ENCODE data around the gene SEPTIN2.
A peak's percentile ranks its signal among the peaks of the same experiment; 100 is the strongest.
"Not testable (repeated sequence)": the region's sequence is repeated elsewhere in the genome, so short reads cannot be mapped to it uniquely, and the experiment has no call there.

The SEPTIN2 gene

DNA sequence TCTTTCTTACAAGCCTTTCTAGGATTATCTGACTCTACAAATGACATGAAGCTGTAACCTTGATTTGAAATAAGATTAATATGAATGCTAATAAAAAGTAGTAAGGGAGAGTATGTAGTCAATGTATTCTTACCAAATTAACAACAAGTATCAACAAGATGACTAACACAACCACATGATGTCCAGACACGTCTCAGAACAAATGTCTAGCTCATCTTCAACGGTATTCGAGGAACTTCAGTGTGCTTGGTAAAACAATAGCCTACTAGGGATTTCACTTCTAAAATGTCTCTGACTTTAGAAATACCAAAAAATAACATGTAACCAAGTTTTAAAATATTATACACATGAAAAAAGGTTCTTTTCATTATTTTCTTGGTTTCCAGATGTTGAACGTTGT is 3.6 kb upstream of the SEPTIN2 start:
- TF ChIP-seq, protein P1, sequence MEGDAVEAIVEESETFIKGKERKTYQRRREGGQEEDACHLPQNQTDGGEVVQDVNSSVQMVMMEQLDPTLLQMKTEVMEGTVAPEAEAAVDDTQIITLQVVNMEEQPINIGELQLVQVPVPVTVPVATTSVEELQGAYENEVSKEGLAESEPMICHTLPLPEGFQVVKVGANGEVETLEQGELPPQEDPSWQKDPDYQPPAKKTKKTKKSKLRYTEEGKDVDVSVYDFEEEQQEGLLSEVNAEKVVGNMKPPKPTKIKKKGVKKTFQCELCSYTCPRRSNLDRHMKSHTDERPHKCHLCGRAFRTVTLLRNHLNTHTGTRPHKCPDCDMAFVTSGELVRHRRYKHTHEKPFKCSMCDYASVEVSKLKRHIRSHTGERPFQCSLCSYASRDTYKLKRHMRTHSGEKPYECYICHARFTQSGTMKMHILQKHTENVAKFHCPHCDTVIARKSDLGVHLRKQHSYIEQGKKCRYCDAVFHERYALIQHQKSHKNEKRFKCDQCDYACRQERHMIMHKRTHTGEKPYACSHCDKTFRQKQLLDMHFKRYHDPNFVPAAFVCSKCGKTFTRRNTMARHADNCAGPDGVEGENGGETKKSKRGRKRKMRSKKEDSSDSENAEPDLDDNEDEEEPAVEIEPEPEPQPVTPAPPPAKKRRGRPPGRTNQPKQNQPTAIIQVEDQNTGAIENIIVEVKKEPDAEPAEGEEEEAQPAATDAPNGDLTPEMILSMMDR (IDR thresholded peaks at IDR 0.05; ENCODE audit: borderline replicate concordance, control extremely low read depth, extremely low read depth, insufficient read depth, missing control alignments), result no peak
- no peak for DNase-seq (ENCODE audit: low spot score)
- in situ Hi-C loops (cut with MboI; ENCODE audit: low sequenced_read_pairs, unreplicated experiment), result no loop called here

DNA sequence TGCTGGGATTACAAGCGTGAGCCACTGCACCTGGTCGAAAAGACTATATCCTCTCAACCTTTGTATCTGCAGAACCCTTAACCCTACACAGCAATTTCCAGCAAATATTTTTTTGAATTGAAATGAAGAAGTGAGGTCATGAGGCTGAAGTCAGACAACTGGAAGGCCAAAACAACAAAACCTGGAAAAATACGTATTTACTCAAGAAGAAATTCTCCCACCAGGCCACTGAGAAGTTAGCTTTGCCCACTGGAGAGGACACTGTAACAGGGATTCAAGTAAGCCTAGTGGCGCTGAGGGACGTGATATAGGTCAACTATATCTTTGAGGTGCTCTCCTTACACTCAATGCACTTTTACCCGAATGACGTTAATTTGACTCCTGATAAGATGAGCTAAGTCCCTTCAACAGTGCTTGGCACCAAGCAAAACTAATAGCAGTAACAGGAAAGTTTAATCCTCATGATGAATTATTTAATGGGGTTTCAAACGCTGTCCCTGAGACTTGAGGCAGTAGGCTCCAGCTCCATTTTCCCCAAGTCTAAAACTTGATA is 2.1 kb upstream of the SEPTIN2 start:
- in situ Hi-C loops (cut with MboI; ENCODE audit: low sequenced_read_pairs, unreplicated experiment), result no loop called here
- DNase-seq (ENCODE audit: low spot score), result no peak
- TF ChIP-seq, protein P1 (IDR thresholded peaks at IDR 0.05; ENCODE audit: borderline replicate concordance, control extremely low read depth, extremely low read depth, insufficient read depth, missing control alignments), result no peak

DNA sequence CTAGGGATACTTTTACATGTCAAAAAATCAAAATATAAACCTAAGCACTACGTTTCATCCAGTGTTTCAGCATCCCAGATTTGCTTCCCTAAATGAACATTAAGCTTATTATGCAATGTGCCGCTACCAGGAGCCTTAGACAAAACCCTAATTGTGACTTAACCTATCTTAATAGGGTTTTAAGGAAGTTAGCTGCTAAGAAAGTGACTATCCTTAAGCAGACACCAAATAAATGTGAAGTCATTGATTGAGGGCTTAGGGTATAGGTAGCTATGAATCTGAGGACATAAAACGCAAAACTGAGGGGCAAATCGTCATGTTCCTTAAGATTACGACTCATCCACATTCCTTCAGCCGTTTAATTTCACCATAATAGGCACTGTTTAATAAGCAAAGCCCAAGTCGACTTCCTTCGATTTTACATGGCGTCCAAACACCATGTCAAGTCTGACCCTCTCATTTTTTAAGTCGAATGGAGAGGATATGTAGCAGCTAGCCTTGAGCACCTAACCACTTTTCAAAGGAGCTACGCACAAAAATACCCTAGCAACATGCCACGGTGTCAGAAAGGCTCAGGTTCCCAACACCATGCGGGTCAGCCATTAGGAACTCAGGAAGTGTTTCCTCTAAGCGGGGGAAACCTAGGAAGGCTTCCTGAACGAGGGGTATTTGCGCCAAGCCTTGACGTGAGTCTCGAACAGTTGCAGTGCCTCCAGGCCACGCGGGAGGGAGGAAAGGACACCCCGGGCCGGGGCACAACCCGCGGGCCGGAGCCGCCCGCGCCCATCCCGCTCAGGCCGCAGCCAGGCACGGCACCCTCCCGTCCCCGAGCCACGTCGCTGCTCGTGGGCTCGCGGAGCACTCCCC is 1.3 kb upstream of the SEPTIN2 start:
- TF ChIP-seq, protein P1 (IDR thresholded peaks at IDR 0.05; ENCODE audit: borderline replicate concordance, control extremely low read depth, extremely low read depth, insufficient read depth, missing control alignments), result no peak
- in situ Hi-C loops (cut with MboI; ENCODE audit: low sequenced_read_pairs, unreplicated experiment), result no loop called here
- DNase-seq (ENCODE audit: low spot score), result no peak

DNA sequence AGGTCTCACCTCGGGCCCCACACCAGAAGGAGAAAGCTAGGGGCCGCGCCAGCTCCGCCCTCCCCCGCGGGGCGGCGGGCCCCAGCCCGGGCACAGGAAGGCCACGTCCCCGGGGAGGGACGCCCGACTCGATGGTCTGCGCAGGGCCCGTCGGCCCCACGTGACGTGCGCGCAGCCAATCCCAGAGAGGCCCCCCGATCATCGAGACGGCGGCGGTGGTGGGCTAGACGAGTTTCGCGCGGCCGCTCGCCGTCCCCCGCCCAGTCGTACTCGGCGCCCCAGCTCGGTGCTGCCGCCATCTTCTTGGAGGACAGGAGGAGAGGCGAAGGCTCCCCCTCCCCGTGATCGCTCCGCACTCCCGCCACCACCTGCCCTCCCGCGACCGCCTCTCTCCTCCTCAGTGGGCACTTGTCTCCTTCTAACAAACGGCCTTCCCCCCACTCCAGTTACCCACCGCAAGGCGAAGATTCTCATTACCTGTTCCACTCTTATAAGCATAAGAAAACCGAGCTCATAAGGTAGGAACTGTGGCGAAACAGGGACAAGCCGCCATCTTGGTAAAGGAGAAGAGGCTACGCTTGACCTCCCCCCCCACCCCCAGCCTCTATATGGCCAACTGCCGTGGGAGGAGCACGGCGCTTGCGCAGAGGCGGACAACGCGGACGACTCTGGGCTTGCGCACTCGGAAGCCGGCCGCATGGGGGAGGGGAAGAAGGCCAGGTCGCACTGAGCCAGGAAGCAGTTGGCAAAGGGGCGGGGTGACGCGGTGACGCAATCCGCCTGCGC is 439 bp upstream of the SEPTIN2 start, which contains the start of gene HDLBP:
HDLBP (minus strand) TSS at position 580 of the 786 bp plus-strand sequence. CDS start 48,803 bp downstream, outside the sequence.
- TF ChIP-seq, protein P1 (IDR thresholded peaks at IDR 0.05; ENCODE audit: borderline replicate concordance, control extremely low read depth, extremely low read depth, insufficient read depth, missing control alignments), result peak; percentile 71
- peak; percentile 99 for DNase-seq (ENCODE audit: low spot score)
- in situ Hi-C loops (cut with MboI; ENCODE audit: low sequenced_read_pairs, unreplicated experiment), result no loop called here

DNA sequence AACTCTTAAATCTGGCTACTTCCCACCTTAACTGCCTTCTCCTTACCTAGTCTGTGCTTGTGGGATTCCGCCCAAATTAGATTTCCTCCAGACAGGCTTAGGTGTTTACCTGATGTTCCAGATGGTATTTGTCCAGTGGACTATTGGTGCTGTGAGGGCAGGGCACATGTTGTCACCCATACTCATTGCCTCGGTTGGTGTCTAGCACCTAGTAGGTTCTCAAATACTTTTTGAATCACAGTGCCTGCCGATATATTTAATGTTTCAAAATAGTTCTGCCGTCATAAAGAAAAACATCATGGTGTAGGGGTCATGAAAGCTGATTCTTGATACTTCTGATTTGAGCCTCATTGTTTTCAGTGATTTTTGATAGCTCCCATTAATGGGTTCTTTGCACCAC is 1.1 kb downstream of the SEPTIN2 start:
- in situ Hi-C loops (cut with MboI; ENCODE audit: low sequenced_read_pairs, unreplicated experiment), result no loop called here
- no peak for DNase-seq (ENCODE audit: low spot score)
- TF ChIP-seq, protein P1 (IDR thresholded peaks at IDR 0.05; ENCODE audit: borderline replicate concordance, control extremely low read depth, extremely low read depth, insufficient read depth, missing control alignments), result no peak

DNA sequence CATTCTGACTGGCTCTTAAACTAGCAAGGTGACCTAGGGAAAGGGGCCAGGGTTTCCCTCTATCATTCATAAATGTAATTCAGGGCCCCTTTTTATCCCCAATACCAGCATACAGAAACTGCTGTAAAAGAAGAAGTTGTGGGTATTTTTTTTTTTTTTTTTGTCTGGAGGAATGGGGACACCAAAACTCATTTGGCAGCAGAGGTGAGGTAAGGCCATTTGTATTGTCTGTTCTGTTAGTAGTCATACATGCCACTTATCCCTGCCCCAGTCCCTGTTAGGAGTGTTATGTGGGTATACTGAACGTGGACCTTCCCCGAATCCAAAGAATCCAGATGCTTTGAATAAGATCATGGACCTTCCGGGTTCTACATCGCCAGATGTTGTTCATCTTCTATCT is 1.7 kb downstream of the SEPTIN2 start:
- TF ChIP-seq, protein P1 (IDR thresholded peaks at IDR 0.05; ENCODE audit: borderline replicate concordance, control extremely low read depth, extremely low read depth, insufficient read depth, missing control alignments), result no peak
- in situ Hi-C loops (cut with MboI; ENCODE audit: low sequenced_read_pairs, unreplicated experiment), result no loop called here
- DNase-seq (ENCODE audit: low spot score), result no peak

DNA sequence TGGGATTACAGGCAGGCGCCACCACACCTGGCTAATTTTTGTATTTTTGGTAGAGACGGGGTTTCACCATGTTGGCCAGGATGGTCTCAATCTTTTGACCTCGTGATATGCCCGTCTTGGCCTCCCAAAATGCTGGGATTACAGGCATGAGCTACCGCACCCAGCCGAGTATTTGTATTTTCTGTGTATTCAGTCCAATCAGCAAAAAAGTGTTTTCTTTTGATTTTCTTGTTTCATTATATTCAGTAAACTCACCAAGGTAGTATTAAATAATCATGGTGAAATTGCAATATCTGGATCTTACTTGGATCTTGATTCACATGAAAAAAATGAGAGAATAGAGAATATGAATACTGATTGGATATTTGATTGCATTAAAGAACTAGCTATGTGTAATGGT is 3.1 kb downstream of the SEPTIN2 start:
- in situ Hi-C loops (cut with MboI; ENCODE audit: low sequenced_read_pairs, unreplicated experiment); DNase-seq (ENCODE audit: low spot score): not testable (repeated sequence)

All from GM13976 (cell line).